HAP-1 (cell line): ENCODE results near the gene AUH.

Experiments
- DNase-seq, 2 experiments: peaks; one replicate each; pipeline ENCODE4 v3.0.0-alpha.2; 2016 to 2020; ENCODE audit warnings: low spot score in 2 of 2
- H3K27me3 ChIP-seq: fragments of 250-450 bp; sonication (Bioruptor Pico); 2 replicates; pipeline ENCODE4 v1.5.1; 2020; ENCODE audit warnings: low read depth, mild to moderate bottlenecking, moderate library complexity
- H3K36me3 ChIP-seq: fragments of 250-450 bp; sonication (Bioruptor Pico); replicated peaks from 2 replicates; pipeline ENCODE4 v1.5.1; 2020; ENCODE audit warnings: mild to moderate bottlenecking
- H3K4me1 ChIP-seq: fragments of 250-450 bp; sonication (Bioruptor Pico); 2 replicates; pipeline ENCODE4 v1.5.1; 2020; ENCODE audit warnings: mild to moderate bottlenecking
- H3K4me3 ChIP-seq: fragments of 250-450 bp; sonication (Bioruptor Pico); 2 replicates; pipeline ENCODE4 v1.5.1; 2020; ENCODE audit warnings: mild to moderate bottlenecking, moderate library complexity
- H3K9me3 ChIP-seq: fragments of 250-450 bp; sonication (Bioruptor Pico); 2 replicates; pipeline ENCODE4 v1.5.1; 2020; ENCODE audit warnings: mild to moderate bottlenecking, moderate library complexity
- in situ Hi-C: fragments of 300-500 bp; cut with MboI; formaldehyde crosslinking; loops from 3 replicates; pipeline ENCODE4 v1.14.3; 2020; ENCODE audit warnings: low sequenced_read_pairs, inconsistent platforms, mixed read lengths

The AUH gene

DNA sequence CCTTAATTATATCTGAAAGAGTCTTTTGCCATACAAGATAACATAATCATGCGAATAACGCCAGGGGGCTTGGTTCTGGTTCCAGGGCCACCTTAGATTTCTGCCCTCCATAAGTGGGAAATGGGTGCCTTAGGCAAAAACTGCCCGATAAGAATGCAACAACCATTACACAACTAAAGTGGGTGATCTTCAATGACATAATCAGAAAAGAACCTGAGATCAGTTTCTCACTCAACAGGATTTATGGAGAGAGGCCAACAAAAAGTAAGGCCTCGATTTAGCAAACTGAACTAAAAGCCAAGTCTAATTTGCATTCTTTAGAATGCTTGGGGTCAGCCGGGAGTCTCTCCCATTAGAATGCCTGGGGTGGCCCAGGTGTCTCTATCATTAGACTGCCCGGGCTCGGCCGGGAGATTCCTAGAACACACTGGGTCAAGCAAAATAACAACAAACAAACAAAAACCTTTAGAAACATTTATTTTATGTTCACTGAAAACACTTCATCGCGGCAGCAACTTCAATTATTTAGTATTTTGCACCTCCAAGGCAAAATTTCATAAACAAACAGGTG lies 194.8 kb downstream of the AUH start:
- Histone ChIP-seq H3K4me1 (no peaks in the 10 kb centered on the region), H3K36me3 (no peaks in the 10 kb centered on the region), H3K9me3 (no peaks in the 10 kb centered on the region), H3K27me3 (no peaks in the 10 kb centered on the region), H3K4me3 (no peak overlapping the region)
- in situ Hi-C loops: no loop called here
- DNase-seq: no peak

DNA sequence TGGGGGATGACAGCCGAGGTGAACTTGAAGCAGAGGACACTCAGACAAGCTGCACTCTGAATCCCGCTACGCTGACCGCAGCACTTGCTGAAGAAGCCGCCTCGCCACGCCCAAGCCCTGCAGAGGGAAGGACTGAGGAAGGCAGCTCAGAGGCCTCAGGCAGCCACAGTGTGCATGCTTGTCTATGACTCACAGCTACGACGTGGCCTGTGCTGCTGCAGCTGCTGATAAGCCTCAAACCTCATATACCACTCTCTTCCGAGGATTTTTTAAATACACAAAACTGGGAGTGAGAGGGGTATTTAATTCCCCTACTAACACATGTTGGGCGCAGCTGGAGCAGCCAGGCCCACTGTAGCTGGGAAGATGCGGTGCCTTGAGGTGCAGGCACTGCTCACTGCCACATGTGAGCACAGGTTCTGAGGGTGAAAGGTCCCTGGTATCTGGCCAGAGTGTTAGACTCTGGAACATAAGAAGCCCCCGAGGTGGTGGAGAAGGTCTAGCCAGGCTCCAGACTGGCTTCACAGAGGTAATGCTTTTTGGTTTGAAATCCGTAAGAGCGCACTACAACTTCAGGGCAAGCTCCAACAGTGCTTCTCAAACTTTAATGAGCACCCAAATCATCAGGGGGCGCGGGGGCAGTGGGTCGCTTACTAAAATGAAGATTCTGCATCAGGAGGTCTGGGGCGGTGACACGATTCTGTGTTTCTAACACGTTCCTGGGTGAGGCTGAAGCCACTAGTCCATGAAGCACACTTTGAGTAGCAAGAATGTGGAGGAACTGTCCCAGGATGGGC lies 196.8 kb downstream of the AUH start:
- in situ Hi-C loops: no loop called here
- Histone ChIP-seq H3K36me3 (no peaks in the 10 kb centered on the region), H3K9me3 (no peaks in the 10 kb centered on the region), H3K27me3 (no peaks in the 10 kb centered on the region), H3K4me3 (no peak overlapping the region), H3K4me1 (no peaks in the 10 kb centered on the region)
- no peak for DNase-seq
